Right kidney (tissue), 1 donor: ENCODE data around the gene STARD6.
"Not testable (repeated sequence)": the region's sequence is repeated elsewhere in the genome, so short reads cannot be mapped to it uniquely, and the experiment has no call there.

Experiments used
- DNase-seq: peaks from one replicate; pipeline ENCODE4 v3.0.0-alpha.2; 2016

STARD6 gene

GRCh38 chr18:54338230-54338629, 19.4 kb downstream of the STARD6 start:
- DNase-seq = no peak

GRCh38 chr18:54335638-54336173, 22.0 kb downstream of the STARD6 start:
- DNase-seq = no peak

GRCh38 chr18:54330768-54331548, 26.7 kb downstream of the STARD6 start:
- DNase-seq = no peak

GRCh38 chr18:54329787-54330186, 27.9 kb downstream of the STARD6 start:
- DNase-seq = no peak

GRCh38 chr18:54327818-54328217, 29.8 kb downstream of the STARD6 start:
- DNase-seq = no peak

GRCh38 chr18:54323970-54324369, 33.7 kb downstream of the STARD6 start:
- no peak for DNase-seq

- DNase-seq = no peak
These were observed 34.1 kb downstream of the STARD6 start for GRCh38 chr18:54323561-54323960.

GRCh38 chr18:54316071-54316820, 41.4 kb downstream of the STARD6 start:
- no peak for DNase-seq

GRCh38 chr18:54309564-54309963, 48.1 kb downstream of the STARD6 start:
- not testable (repeated sequence) for DNase-seq

- DNase-seq = no peak
These were observed 54.2 kb downstream of the STARD6 start for GRCh38 chr18:54303408-54303807.

- DNase-seq = not testable (repeated sequence)
These were observed 58.7 kb downstream of the STARD6 start for GRCh38 chr18:54298991-54299390.

GRCh38 chr18:54296062-54296461, 61.6 kb downstream of the STARD6 start:
- no peak for DNase-seq

GRCh38 chr18:54294274-54294673, 63.4 kb downstream of the STARD6 start:
- DNase-seq = no peak

- DNase-seq = no peak
These were observed 72.5 kb downstream of the STARD6 start for GRCh38 chr18:54284981-54285785.

GRCh38 chr18:54284535-54284934, 73.1 kb downstream of the STARD6 start:
- DNase-seq = no peak

- DNase-seq = peak; percentile 30
These were observed 77.5 kb downstream of the STARD6 start for GRCh38 chr18:54280220-54280569.

GRCh38 chr18:54279477-54280219, 78.0 kb downstream of the STARD6 start:
- DNase-seq = no peak

- DNase-seq = no peak
These were observed 79.0 kb downstream of the STARD6 start for GRCh38 chr18:54278615-54279014.

GRCh38 chr18:54277899-54278298, 79.8 kb downstream of the STARD6 start:
- no peak for DNase-seq
